GM18858 (cell line): ENCODE results near the gene GLDC.
"Not testable (repeated sequence)": the region's sequence is repeated elsewhere in the genome, so short reads cannot be mapped to it uniquely, and the experiment has no call there.

ENCODE experiments used
- ATAC-seq: cut with Tn5 transposase; IDR thresholded peaks from one replicate; pipeline ENCODE4 v1.9.1; 2021; ENCODE audit not compliant: unreplicated experiment

The GLDC gene

GRCh38 chr9:6567140-6567591 lies 78.4 kb downstream of the GLDC start:
- ATAC-seq: no peak

DNA sequence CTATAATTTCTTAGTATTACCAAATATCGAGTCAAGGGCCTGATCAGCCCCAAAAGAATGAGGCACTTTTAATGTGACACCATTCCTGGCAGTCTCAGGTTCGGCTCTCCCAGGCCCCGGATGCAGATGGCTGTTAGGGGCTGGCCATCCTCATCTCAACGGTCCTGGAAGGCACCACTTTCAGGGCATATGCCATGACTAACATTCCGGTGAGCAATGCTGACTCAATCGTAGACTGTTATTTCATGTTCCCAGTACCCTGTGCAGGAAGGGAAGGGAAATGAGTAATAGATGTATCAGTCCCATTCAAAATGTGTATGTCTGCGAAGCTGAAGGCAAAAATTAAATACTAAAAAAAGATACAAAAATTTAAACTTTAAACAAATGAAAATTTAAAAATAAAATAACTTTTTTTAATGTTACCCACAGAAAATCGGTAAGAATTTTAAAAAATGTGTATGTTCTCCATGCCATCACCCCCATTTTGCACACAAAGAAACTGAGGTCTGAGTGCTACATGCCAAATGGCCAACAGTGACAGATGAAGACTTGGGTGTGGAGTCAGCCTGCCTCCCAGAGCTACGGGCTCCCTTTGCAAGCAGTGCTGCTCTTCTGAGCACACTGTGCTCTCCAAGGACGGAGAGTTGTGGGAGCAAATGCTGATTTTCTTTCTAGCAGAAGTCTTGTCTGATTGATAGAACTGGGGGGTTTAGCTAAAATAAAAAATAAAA lies 79.0 kb downstream of the GLDC start:
- no peak for ATAC-seq

DNA sequence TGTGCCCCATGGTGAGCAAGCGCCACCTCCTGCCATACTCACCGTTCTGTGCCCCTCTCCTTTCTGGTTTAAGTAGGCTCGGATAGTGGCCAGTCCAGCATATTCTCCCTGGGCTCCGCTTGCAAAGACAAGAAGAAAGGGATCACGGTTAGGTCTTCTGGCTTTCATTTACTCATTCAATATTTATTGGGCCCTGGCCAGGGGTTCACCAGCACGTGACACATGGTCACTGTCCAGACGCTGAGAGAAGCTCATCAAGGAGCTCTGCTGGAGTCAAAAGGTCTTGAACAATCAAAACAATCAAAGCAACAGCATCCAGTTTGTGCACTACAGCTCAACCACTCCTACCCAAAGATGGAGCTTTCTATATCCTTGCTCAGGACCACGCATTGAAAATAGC lies 80.2 kb downstream of the GLDC start:
- no peak for ATAC-seq

DNA sequence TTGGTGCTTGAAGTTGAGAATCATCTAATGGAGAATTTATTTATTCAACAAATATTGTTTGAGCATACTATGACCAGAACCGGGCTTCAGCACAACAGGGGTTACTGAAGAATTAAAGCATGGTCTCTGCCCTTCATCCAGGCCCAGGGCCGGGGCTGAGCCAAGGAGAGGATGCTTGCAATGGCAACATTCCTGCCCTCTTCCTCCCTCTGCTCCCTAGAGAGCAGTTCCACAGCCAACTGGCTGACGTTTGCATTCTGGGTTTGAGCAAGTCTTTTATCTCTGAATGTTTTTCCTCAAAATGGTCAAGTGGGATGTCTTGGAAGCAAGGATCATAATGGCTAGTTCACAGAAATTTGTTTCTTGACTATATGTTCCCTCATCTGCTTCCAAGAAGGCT lies 80.7 kb downstream of the GLDC start:
- ATAC-seq: no peak

- no peak for ATAC-seq
Measured at GRCh38 chr9:6564360-6564759, 81.2 kb downstream of the GLDC start.

GRCh38 chr9:6562871-6563430 lies 82.6 kb downstream of the GLDC start:
- no peak for ATAC-seq

- ATAC-seq: no peak
Measured at GRCh38 chr9:6562201-6562600, 83.3 kb downstream of the GLDC start.

- no peak for ATAC-seq
Measured at GRCh38 chr9:6557883-6558616, 87.5 kb downstream of the GLDC start.

DNA sequence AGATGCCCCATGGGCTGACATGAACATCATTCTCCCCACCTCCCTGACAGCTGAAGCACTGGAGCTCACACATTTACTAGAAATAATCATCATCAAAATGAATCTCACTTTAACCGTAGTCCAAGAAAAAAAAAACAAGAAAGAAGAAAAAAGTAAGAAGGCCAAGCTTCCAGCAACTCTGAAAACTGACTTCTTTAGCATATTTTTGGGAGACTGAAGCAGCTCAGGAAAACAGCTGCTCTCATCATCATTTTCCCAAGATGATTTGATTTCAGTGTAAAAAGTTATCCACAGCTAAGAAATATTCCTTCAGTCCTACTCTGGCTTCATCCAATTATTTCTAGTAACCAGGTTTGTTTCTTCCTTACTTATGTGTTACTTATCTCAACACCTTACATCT lies 91.7 kb downstream of the GLDC start:
- no peak for ATAC-seq

GRCh38 chr9:6552498-6553121 lies 92.9 kb downstream of the GLDC start:
- no peak for ATAC-seq

GRCh38 chr9:6552033-6552432 lies 93.5 kb downstream of the GLDC start:
- ATAC-seq: no peak

DNA sequence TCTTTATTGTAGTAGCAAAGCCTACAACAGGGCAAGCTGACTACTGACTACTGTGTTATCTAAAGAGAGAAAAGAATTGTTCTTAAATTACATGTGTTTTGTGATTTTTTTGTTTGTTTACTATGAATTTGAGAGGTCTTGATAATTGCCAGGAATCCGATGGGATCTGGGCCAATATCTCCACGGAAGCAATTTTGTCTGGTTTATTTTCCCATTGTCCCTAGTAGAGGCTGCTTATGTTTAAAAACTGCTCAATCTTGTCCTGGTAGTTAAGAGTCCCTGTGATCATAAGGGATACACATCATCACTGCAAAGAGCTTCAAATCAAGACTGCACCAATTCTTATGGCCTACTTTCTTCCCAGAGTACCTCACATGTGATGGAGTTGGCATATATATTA lies 94.4 kb downstream of the GLDC start:
- ATAC-seq: no peak

DNA sequence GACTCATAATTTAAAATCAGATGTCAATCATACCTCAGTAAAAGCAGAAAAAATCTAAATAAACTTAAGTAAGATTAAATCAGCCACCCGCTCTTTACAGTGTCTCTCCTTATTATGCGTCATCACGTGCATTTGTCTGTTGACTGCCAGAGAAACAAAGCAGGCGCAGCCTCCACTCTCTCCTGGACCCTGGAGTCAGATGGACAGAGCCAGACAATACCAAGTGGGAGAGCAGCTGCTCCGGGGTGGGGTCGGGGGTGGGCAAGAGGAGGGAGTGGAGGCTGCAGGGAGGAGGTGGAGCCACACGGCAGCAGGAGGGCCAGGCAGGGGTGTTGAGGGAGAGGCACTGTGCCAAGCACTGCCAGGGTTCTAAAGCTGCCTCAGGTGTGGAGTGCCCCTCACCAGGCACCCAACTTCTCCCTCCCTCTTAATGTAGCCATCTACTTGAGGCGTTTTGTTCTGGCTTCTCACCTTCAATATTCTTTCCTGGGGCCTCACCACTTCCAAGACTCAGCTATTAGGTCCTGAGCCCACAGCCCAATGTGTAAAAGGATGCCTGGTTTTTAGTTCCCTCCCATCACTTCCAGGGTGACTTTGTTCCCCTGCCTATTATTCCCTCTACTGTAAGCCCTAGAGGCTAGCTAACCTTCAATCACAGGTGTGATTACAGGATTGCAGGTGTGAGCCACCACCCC lies 96.3 kb downstream of the GLDC start:
- no peak for ATAC-seq

GRCh38 chr9:6545017-6545691 lies 100.4 kb downstream of the GLDC start:
- no peak for ATAC-seq

GRCh38 chr9:6543204-6543603 lies 102.3 kb downstream of the GLDC start:
- no peak for ATAC-seq

DNA sequence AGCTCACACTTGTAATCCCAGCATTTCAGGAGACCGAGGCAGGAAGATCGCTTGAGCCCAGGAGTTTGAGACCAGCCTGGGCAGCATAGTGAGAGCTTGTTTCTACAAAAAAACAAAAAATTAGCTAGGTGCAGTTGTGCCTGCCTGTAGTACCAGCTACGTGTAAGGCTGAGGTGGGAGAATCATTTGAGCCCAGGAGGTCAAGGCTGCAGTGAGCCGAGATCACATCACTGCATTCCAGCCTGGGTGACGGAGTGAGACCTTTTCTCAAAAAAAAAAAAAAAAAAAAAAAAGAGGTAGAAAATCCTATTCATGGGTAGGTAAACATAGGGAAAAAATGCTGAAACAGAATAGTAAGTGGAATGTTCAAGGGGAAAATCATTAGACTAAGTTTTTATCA lies 102.9 kb downstream of the GLDC start:
- ATAC-seq: not testable (repeated sequence)

DNA sequence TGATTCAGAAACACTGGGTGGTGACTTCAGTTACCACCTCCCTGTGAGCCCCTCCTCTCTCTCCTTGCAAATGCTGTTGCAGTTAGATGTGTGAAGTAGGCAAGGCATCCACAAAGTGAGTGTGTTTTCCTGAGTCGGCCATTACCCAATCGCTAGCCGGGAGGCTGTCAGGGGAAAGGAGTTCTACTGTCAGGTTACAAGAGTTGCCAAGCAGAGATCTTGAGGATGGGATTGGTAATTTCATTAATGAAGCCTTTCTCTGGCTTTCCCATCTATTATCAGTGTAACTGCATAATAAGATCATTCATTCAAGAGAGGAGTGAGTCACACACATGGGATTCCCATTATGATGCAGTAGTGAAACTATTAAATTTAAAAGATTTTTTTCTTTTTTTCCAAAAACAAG lies 106.9 kb downstream of the GLDC start:
- no peak for ATAC-seq

- ATAC-seq: no peak
Measured at GRCh38 chr9:6535594-6535993, 109.9 kb downstream of the GLDC start.

DNA sequence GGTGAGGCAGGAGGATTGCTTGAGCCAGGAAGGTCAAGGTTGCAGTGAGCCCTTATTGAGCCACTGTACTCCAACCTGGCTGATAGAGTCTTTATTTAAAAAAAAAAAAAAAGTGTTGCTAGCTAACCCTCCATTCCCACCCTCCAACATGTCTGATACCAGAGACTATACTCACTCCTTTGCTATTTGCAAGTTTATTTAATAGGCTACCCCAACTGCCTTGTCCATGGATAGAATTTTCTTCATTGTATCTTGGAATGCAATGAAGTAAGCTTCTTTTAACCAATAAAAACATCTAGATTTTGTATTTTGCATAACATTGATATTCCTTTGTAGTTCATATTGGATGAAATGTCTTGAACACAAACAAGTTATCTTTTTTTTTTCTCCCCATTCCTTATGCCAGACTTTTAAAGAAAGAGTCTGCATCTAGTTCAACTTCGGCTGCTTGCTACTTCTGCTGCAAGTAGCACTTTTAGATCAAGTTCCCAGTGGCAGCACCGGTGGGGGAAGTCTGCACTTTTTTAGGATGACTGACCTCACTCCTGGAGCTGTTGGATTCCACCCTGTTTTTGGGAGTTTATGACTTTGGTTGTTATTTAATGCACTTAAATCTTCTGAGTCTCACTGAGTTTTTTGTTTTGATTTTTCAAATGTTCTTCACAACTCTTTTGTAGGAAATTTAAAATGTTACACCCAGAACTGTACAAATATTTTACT lies 120.0 kb downstream of the GLDC start:
- no peak for ATAC-seq

GRCh38 chr9:6522263-6522662 lies 123.3 kb downstream of the GLDC start:
- no peak for ATAC-seq
